GM06990 (cell line): ENCODE results near the gene HS2ST1.
"Not testable (repeated sequence)": the region's sequence is repeated elsewhere in the genome, so short reads cannot be mapped to it uniquely, and the experiment has no call there.

ENCODE experiments used
- DNase-seq: peaks from one replicate; pipeline ENCODE4 v3.0.0-alpha.2; 2011; ENCODE audit not compliant: insufficient read length; ENCODE audit errors: extremely low read depth
- H3K27me3 ChIP-seq: replicated peaks from 2 replicates; pipeline ENCODE4 v1.6.0; 2011; ENCODE audit warnings: low read length; ENCODE audit not compliant: control insufficient read depth, insufficient read depth
- H3K36me3 ChIP-seq: 2 replicates; pipeline ENCODE4 v1.5.1; 2011; ENCODE audit warnings: low read length; ENCODE audit not compliant: control insufficient read depth, insufficient read depth
- H3K4me3 ChIP-seq: replicated peaks from 2 replicates; pipeline ENCODE4 v1.5.1; 2011; ENCODE audit warnings: low read depth, mild to moderate bottlenecking, control low read depth, low read length
- TF ChIP-seq, protein P1 (sequence below): IDR thresholded peaks from 2 replicates; pipeline ENCODE4 v1.5.1; 2011; ENCODE audit warnings: low read length, control low read depth, mild to moderate bottlenecking, inconsistent platforms; ENCODE audit not compliant: insufficient read depth, poor library complexity, severe bottlenecking

HS2ST1 gene

DNA sequence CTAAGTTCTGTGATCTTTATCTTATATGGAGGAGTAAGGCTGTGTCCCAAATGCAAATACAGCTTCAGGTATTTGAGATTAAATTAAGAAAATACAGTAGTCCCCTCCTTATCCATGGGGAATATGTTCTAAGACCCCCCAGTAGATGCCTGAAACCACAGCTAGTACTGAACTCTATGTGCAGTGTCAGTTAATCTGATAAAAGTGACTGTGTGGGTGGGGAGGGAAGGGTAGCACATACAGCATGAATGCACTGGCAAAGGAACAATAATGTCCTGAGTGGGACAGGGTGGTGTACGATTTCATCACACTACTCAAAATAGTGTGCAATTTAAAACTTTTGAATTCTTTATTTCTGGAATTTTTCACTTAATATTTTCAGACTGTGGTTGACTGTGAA is 83.1 kb downstream of the HS2ST1 start:
- no peak for DNase-seq
- TF ChIP-seq, protein P1, sequence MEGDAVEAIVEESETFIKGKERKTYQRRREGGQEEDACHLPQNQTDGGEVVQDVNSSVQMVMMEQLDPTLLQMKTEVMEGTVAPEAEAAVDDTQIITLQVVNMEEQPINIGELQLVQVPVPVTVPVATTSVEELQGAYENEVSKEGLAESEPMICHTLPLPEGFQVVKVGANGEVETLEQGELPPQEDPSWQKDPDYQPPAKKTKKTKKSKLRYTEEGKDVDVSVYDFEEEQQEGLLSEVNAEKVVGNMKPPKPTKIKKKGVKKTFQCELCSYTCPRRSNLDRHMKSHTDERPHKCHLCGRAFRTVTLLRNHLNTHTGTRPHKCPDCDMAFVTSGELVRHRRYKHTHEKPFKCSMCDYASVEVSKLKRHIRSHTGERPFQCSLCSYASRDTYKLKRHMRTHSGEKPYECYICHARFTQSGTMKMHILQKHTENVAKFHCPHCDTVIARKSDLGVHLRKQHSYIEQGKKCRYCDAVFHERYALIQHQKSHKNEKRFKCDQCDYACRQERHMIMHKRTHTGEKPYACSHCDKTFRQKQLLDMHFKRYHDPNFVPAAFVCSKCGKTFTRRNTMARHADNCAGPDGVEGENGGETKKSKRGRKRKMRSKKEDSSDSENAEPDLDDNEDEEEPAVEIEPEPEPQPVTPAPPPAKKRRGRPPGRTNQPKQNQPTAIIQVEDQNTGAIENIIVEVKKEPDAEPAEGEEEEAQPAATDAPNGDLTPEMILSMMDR = no peak

DNA sequence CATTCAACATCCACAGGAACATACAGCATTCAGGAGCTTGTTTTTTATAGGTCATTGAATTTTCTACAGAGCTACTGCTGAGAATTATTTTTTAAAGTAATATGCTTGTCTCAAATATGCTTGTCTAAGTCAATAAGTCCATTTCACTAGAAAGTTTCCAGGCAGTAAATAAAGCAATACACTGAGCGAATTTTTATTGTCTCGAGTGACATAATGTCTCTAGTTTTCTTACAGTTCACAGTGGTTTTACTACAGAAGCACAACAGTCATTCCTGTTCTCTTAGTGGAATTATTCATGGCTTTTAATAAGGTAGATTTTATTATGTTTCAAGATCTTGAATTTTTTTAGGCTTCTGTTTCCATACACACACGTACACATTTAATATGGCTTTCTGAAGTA is 83.8 kb downstream of the HS2ST1 start:
- H3K4me3 ChIP-seq = no peak overlapping the region
- H3K27me3 ChIP-seq = no peaks in the 10 kb centered on the region
- TF ChIP-seq, protein P1 = no peak
- no peaks in the 10 kb centered on the region for H3K36me3 ChIP-seq
- no peak for DNase-seq

More for the DNA sequence above, 83.1 kb downstream of the HS2ST1 start:
- Histone ChIP-seq H3K36me3 (peaks cover 2% of the 10 kb centered on the region; the same call in 1 of the 2 replicates), H3K4me3 (no peak overlapping the region), H3K27me3 (no peaks in the 10 kb centered on the region)

DNA sequence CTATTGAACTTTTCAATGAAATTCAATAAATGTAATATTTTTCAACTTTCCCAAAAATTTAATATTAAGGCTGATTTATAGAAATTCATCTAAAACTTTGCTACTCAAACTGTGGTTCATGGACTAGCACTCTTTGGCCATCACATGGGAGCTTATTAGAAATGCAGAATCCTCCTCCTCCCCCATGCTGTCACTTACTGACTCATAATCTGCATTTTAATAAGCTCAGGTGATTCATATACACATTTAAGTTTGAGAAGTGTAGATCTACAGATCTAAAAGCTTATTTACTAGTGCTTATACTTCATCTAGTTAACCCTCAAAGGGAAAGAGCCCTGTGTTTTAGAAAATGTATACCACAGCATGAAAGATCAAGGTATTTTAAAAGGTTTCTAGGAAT is 84.3 kb downstream of the HS2ST1 start:
- DNase-seq = no peak
- H3K36me3 ChIP-seq = no peaks in the 10 kb centered on the region
- TF ChIP-seq, protein P1 = no peak

DNA sequence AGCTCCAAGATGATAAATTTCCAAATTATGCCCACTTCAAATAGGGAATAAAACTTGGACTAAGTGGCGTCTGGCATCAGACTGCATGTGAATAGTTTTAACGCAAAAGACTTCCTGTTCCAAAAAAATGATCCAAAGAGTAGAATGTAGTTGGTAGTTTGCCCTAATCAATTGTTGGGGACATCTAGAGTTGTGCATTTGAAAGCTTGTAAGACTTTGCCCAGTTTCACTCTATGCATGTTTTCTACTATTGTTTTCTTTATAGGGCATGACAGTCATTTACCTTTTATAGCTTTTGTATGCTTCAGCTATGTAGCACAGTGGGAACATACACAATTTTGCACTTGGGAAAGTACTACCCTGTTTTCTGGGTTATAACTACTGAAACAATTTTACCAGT is 86.0 kb downstream of the HS2ST1 start:
- H3K4me3 ChIP-seq = no peak overlapping the region
- DNase-seq = no peak
- no peaks in the 10 kb centered on the region for H3K27me3 ChIP-seq
- TF ChIP-seq, protein P1 = no peak
- no peaks in the 10 kb centered on the region for H3K36me3 ChIP-seq

More for the DNA sequence above, 84.3 kb downstream of the HS2ST1 start:
- H3K27me3 ChIP-seq = no peaks in the 10 kb centered on the region
- H3K4me3 ChIP-seq = no peak overlapping the region

DNA sequence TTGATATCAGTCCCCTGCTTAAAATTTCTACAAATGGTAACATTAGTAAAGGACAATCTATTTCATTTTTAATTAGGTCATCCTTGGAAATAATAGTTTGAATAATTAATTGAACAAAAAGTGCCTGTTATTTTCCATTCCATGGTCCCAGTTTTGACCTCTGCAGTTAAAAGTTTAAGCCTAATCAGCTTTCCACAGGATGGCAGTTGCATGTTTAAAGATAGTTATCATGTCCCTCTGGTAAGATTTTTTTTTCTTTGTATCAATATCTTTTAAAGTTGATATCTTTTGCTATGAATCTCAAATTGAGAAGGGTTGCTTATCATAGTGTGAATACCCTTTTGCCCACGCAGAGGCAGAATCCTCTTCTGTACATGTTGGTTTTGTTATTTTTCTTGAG is 90.4 kb downstream of the HS2ST1 start:
- TF ChIP-seq, protein P1 = no peak

DNA sequence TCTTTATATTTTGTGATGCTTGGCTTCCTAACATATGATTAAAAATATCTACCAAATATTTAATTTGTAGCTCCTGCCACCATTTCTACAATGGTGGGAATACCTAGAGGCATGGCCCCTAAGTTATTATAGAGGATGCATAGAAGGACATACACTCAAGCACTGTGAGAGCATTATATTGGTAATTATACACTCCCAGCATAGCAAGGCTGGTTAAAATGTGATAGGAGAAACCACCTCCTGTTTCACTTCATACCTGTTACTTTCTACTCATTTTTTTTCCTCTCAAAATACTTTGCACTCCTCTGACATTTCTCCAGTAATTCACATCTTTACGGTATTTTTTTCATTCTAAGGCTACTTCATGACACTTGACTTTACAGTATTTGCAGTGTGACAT is 92.9 kb downstream of the HS2ST1 start:
- Histone ChIP-seq H3K27me3 (no peaks in the 10 kb centered on the region), H3K4me3 (no peak overlapping the region), H3K36me3 (no peaks in the 10 kb centered on the region)
- no peak for DNase-seq
- TF ChIP-seq, protein P1 = no peak

More for the DNA sequence above, 90.4 kb downstream of the HS2ST1 start:
- Histone ChIP-seq H3K27me3 (no peaks in the 10 kb centered on the region), H3K4me3 (no peak overlapping the region), H3K36me3 (no peaks in the 10 kb centered on the region)
- no peak for DNase-seq

DNA sequence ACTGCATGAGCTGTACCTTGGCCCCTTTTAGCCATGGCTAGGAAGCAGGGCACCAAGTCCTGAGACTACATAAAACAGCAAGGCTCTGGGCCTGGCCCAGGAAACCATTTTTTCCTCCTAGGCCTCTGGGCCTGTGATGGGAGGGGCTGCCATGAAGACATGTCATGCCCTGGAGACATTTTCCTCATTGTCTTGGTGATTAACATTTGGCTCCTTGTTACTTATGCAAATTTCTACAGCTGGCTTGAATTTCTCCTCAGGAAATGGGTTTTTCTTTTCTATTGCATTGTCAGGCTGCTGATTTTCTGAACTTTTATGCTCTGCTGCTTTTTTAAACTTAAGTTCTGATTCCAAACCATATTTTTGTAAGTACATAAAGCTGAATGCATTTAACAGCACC is 99.0 kb downstream of the HS2ST1 start:
- not testable (repeated sequence) for H3K27me3 ChIP-seq, H3K36me3 ChIP-seq, H3K4me3 ChIP-seq, DNase-seq
